RWPE2 (cell line): ENCODE results near the gene TMPRSS11A.

Experiments used
- ATAC-seq: fragments of 200-7000 bp; cut with Tn5 transposase; 3 replicates; pipeline ENCODE4 v1.9.1; 2021; ENCODE audit warnings: low read depth
- DNase-seq: peaks from one replicate; pipeline ENCODE4 v3.0.0-alpha.2; 2020; ENCODE audit warnings: low spot score
- H3K27ac ChIP-seq: fragments of 450-650 bp; 2 replicates; pipeline ENCODE4 v1.5.1; 2017; ENCODE audit warnings: mild to moderate bottlenecking; ENCODE audit not compliant: poor library complexity, severe bottlenecking
- H3K27me3 ChIP-seq: fragments of 250-450 bp; sonication (Bioruptor Pico); 2 replicates; pipeline ENCODE4 v1.5.1; 2021; ENCODE audit warnings: mild to moderate bottlenecking, moderate library complexity; ENCODE audit not compliant: insufficient read depth, poor library complexity, severe bottlenecking
- H3K36me3 ChIP-seq: fragments of 250-450 bp; sonication (Bioruptor Pico); 2 replicates; pipeline ENCODE4 v1.5.1; 2020; ENCODE audit warnings: low read depth, mild to moderate bottlenecking, moderate library complexity
- H3K4me1 ChIP-seq: fragments of 250-450 bp; sonication (Bioruptor Pico); 2 replicates; pipeline ENCODE4 v1.5.1; 2021; ENCODE audit warnings: mild to moderate bottlenecking, moderate library complexity; ENCODE audit not compliant: insufficient read depth, poor library complexity, severe bottlenecking
- H3K4me3 ChIP-seq: fragments of 250-450 bp; sonication (Bioruptor Pico); 2 replicates; pipeline ENCODE4 v1.5.1; 2021; ENCODE audit warnings: mild to moderate bottlenecking, moderate library complexity; ENCODE audit not compliant: severe bottlenecking
- H3K9me3 ChIP-seq: fragments of 250-450 bp; sonication (Bioruptor Pico); 2 replicates; pipeline ENCODE4 v1.5.1; 2021; ENCODE audit warnings: mild to moderate bottlenecking, moderate library complexity; ENCODE audit not compliant: severe bottlenecking
- CTCF ChIP-seq: fragments of 450-650 bp; IDR thresholded peaks from one replicate; pipeline ENCODE4 v1.5.1; 2017; ENCODE audit warnings: mild to moderate bottlenecking, moderate library complexity; ENCODE audit not compliant: poor library complexity, severe bottlenecking

TMPRSS11A gene

DNA sequence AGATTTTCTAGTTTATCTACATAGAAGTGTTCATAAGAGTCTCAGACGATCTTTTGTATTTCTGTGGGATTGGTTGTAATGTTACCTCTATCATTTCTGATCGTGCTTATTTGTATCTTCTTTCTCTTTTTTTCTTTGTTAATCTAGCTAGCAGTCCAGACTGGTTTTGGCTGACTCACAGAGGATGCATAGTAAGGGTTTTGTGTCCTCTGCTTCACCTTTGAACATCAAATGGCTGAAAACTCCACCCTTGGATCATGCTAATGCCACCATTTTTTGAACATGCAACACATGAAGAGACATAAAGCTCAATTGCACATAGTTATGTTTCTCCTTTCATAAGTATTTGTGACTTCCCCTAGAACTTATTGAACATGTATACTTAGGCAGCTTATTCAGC is 22.8 kb downstream of the TMPRSS11A start:
- Histone ChIP-seq H3K27ac (no peak overlapping the region), H3K4me1 (no peaks in the 10 kb centered on the region), H3K4me3 (no peak overlapping the region), H3K27me3 (no peaks in the 10 kb centered on the region), H3K9me3 (no peaks in the 10 kb centered on the region), H3K36me3 (no peaks in the 10 kb centered on the region)
- no peak for TF ChIP-seq CTCF
- no peak for ATAC-seq
- no peak for DNase-seq

- ATAC-seq = no peak
- no peak for DNase-seq
Measured at GRCh38 chr4:67939195-67939594, 24.1 kb downstream of the TMPRSS11A start.

GRCh38 chr4:67935888-67936287 is 27.4 kb downstream of the TMPRSS11A start:
- H3K9me3 ChIP-seq = no peaks in the 10 kb centered on the region
- H3K4me1 ChIP-seq = peaks cover 7% of the 10 kb centered on the region
- ATAC-seq = no peak

More at GRCh38 chr4:67939195-67939594, 24.1 kb downstream of the TMPRSS11A start:
- Histone ChIP-seq H3K4me1 (no peaks in the 10 kb centered on the region), H3K4me3 (no peak overlapping the region), H3K36me3 (no peaks in the 10 kb centered on the region), H3K27me3 (no peaks in the 10 kb centered on the region), H3K27ac (no peak overlapping the region), H3K9me3 (no peaks in the 10 kb centered on the region)
- no peak for TF ChIP-seq CTCF

DNA sequence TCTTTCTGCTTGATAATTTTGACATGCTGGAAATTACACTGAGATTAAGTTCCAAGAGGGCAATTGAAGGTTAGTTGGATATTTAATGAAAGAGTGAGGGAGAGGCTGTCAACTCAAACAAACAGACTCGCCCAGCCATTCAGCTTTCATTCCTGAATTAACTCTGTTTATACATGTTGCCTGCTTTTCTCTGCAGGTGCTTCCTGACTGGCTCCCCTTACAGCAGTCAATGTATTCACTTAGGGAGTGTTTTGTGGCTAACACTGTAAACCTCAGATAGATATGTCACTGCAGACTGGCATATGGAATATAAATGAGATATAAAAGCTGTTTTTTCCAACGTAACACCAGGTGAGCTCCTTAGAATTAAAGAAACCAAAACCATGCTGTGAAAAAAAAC is 28.7 kb downstream of the TMPRSS11A start:
- TF ChIP-seq CTCF = no peak
- ATAC-seq (peak; percentile 36; the same call in 1 of the 3 replicates), DNase-seq (no peak)
- Histone ChIP-seq H3K4me3 (no peak overlapping the region), H3K27ac (no peak overlapping the region), H3K4me1 (peaks cover 16% of the 10 kb centered on the region), H3K36me3 (no peaks in the 10 kb centered on the region), H3K27me3 (no peaks in the 10 kb centered on the region), H3K9me3 (no peaks in the 10 kb centered on the region)

More at GRCh38 chr4:67935888-67936287, 27.4 kb downstream of the TMPRSS11A start:
- Histone ChIP-seq H3K36me3 (no peaks in the 10 kb centered on the region), H3K27me3 (no peaks in the 10 kb centered on the region), H3K27ac (no peak overlapping the region), H3K4me3 (no peak overlapping the region)
- TF ChIP-seq CTCF = no peak
- no peak for DNase-seq

DNA sequence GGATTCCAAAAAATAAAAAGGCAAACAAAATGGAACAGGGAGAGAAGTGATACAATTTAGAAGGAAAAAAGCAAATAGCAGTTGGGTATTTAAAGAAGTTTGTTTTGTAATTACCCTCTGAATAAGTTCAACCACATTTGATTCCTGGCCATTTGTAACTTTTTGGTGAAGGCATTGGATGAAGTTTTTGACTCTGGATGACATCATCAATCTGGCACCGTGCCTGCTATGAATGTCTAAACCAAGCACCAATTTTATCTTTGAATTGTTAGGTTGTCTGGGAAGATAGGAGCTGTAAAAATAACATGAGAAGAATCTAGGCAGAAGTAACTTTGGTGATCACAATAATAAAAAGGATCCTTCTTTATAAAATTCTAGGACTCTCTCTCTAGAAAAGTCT is 29.5 kb downstream of the TMPRSS11A start:
- ATAC-seq (no peak), DNase-seq (no peak)
- no peak for TF ChIP-seq CTCF
- H3K36me3 ChIP-seq = no peaks in the 10 kb centered on the region
- no peaks in the 10 kb centered on the region for H3K27me3 ChIP-seq
- no peak overlapping the region for H3K4me3 ChIP-seq
- H3K4me1 ChIP-seq = peaks cover 23% of the 10 kb centered on the region
- no peak overlapping the region for H3K27ac ChIP-seq
- no peaks in the 10 kb centered on the region for H3K9me3 ChIP-seq
